ENCODE results near the gene ZNF529.
"Not testable (repeated sequence)": the region's sequence is repeated elsewhere in the genome, so short reads cannot be mapped to it uniquely, and the experiment has no call there.

Gene ZNF529

DNA sequence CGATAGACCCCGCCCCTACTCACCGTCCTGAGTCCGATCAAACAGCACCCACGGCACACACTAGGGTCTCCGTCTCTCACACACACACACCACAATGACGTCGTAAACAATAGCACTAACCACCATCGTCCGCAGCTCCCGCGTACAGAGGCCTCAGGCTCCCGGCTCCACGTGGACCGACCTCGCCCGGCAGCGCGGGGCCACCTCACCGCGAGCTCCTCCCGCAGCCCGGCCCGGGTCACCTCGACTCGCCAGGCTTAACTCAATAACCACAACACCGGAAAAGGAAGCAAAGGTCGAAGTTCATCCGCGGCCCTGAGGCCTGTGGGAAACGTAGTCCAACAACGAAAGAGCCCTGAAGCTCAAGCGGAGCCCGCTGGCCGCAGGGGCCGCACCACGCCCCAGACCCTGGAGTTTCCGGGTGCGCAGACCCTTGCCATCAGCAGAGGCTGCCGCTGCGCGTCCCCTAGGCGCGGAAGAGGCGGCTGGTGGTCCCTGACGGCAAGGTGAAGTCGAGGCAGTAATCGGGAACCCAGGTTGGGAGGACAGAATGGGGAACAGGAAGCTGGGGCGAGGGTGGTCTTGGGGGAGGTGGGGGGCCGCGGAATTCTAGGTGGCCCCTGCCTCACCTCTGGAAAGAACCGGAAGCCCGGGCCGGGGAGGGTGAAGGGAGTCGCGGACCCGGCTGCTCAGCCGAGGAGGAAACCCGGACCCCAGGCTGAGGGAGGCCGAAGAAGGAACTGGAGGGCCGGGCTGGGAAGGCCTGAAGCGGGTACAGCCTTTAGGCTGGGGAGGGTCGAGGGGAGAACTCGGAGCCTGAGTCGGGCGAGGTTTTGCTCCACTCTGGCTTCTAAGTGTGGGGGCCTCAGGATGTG, at the start of gene ZNF529:
Gene ZNF529, minus strand, starts transcription at position 273 of the 875 bp plus-strand sequence. CDS start 946 bp downstream, outside the sequence.
- peak; percentile 59 to 73 (median 62) for DNase-seq (ENCODE audit: low read depth in 2 of 3, low spot score in 2 of 3)

DNA sequence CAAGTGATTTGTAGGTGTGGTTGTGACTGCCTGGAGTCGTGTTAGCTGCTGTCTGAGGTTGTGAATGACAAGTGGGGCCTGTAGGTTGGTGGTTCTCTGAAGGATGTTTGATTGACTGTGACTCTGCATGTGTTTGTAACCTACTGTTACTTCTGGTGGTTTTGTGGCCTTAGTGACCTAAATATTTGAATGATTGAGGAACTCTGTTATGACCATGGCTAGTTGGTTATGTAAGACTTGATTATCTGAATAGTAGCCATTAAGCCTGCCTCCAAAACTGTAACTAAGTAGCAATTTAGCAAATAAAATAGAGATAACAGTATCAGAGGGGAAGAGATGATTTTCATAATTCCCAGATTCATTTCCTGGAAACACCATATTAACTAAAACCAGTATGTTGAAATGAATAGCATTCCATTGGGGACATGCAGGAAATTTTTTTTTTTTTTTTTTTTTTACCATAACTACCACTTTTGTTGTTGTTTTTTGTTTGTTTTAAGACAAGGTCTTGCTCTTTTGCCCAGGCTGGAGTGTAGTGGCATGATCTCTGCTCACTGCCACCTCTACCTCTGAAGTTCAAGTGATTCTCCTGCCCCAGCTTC, 32.9 kb upstream of the ZNF529 start:
- DNase-seq (ENCODE audit: low read depth in 2 of 3, low spot score in 2 of 3), result no peak

DNA sequence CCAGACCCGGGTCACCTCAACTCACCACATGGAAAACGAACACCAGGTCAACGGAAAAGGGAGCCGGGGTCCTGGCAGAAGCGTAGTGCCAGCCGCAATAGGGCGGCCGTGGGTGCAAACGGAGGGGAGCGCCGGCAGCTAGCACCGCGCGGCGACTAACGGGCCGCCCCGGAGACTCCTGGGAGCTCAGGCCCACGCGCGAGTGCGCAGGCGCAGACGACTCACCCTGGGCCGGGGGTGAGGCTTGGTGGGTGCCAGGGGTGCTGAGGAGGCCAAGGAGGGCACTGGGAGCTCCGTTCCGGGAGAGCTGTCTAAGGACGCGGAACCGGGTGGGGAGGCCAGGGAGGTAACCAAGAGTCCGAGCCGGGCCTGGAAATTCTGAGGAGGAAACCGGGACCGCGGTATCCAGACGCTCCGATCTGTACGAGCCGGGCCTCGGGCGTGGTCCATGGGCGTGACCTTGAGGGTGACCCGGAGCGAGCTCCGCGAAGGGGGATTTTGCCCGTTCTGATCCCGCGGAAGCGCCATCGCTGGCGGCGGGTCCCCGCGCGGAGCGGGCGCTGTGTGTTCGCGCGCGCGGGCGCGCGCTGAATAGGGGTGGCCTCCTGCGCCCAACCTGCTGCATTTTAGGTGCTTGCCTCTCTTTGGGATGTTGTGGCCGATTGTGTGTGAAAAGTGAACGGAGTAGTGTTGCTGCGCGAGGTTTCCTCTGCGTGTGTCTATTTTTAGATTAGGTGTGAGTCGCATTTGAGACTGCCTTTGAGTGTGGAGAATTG, 32.2 kb upstream of the ZNF529 start, which contains the start of gene ZNF382:
Gene ZNF382, plus strand, starts transcription at position 213 of the 776 bp plus-strand sequence. CDS start 4,602 bp downstream, outside the sequence.
- peak; percentile 52 to 73 (median 71) for DNase-seq (ENCODE audit: low read depth in 2 of 3, low spot score in 2 of 3)

DNA sequence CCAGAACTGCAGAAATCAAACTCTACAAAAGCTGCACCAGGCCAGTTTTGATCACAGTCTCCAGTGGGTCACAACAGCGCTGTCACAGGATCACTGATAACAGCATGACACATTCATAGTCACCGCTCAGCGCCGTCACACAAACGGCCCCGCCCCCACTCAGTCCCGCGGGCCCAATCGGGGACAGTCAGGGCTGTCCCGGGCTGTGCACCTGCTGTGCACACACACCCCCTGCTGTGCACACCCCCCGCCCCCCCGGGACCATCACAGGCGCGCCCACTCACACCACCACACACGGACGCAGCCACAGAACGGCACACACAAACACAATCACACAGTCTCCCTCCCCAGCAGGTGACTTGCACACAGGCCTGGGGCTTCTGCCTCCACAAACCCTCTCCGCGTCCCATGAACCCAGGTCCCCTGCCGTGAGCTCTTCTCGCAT, 31.6 kb upstream of the ZNF529 start:
- DNase-seq (ENCODE audit: low read depth in 2 of 3, low spot score in 2 of 3), result peak; percentile 37 to 66 (median 57)

DNA sequence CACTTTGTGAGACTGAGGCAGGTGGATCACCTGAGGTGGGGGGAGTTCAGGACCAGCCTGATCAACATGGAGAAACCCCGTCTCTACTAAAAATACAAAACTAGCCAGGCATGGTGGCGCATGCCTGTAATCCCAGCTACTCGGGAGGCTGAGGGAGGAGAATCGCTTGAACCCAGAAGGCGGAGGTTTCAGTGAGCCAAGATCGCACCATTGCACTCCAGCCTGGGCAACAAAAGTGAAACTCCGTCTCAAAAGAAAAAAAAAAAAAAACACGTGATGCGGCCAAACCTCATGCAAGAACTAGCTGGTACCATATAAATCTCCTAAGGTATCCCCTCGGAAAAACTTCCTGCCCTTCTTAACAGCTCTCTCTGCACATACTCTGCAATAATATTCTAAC, 29.6 kb upstream of the ZNF529 start:
- DNase-seq (ENCODE audit: low read depth in 2 of 3, low spot score in 2 of 3), result not testable (repeated sequence)

DNA sequence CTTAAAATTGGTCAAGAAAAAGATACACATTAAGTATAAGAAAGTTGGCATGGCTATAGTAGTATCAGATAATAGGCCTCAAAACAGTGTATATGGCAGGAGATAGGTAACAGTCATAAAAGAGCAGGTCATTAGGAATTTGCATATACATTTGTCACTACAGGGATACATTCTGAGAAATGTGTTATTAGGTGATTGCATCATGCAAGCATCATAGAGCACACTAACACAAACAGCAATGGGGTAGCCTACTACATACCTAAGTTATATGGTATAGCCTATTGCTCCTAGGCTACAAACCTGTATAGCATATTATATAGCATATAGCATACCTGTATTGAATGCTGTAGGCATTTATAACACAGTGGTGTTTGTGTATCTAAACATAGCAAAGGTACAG, 6.2 kb upstream of the ZNF529 start:
- DNase-seq (ENCODE audit: low read depth in 2 of 3, low spot score in 2 of 3), result no peak

DNA sequence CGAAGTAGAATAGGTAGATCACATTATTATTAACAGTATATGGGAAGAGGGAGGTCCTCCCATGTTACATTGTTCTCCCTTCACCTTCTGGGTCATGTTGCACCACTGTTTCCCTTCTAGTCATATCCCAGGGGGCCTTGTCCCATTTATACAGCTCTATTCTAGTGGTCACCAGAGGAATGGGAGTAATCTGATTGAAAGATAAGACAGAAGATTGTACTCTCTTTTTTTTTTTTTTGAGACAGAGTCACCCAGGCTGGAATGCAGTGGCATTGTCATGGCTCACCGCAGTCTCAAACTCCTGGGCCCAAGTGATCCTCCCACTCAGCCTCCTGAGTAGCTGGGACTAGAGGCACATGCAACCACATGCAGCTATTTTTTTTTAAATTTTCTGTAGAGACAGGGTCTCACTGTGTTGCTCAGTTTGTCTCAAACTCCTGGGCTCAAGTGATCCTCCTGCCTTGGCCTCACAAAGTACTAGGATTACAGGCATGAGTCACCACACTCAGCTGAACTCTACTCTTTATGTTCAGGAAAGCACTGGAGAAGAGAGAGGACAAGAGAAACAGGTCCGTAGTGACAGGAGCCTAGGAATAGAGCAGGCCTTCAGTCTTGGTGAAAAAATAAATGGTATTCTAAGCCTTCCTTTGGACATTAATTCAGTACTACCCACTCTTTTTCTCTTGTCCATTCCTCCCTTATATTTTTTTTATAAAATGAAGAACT, 4.3 kb upstream of the ZNF529 start:
- no peak for DNase-seq (ENCODE audit: low read depth in 2 of 3, low spot score in 2 of 3)

DNA sequence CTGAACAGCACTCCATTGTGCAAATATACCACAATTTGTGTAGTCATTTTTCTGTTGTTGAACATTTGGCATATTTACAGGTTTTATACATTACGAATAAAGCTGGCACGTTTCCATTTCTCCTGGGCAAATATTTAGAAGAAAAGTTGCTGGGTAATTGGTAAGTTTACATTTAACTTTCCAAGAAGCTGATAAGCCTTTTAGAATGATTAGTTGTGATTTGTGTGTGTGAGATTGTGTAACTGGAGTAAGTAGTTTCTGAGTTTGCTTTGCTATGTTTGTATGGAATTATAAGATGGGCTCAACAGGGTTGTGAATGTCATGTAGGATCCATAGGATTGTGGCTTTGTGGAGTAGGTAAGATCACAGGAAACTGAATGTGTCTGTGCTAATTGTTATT, 1.6 kb upstream of the ZNF529 start:
- no peak for DNase-seq (ENCODE audit: low read depth in 2 of 3, low spot score in 2 of 3)

DNA sequence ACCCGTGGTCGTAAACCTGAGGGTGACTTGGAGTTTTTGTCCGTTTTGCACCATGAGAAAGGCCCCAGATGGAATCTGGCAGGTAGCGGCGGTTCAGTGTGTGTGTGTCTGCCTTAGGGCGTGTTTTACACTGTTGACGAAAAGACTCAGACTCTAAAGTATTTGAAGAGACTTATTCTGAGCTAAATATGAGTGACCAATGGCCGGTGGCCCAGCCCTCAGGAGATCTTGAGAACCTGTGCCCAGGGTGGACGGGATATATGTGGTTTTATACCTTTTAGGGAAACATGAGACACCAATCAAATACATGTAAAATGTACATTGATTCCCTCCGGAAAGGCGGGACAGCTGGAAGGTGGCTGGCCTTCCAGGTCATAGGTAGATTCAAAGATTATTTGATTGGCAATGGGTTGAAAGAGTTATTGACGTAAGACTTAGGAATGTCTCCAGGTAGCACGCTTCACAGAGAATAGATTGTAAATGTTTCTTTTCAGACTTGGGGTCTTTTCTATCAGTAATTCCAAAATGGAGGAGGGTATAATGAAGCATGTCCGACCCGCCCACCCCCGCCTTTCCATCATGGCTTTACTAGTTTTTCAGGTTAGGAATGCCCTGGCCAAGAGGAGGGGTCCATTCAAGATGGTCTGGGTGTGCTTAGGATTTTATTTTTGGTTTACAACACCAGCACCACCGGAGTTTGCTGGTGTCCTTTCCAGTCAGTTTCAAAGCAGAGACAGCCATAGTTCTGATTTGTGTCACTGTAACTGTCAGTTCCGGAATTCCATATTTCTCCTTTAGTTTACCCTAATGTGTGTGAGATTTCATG, 1.0 kb upstream of the ZNF529 start:
- no peak for DNase-seq (ENCODE audit: low read depth in 2 of 3, low spot score in 2 of 3)

DNA sequence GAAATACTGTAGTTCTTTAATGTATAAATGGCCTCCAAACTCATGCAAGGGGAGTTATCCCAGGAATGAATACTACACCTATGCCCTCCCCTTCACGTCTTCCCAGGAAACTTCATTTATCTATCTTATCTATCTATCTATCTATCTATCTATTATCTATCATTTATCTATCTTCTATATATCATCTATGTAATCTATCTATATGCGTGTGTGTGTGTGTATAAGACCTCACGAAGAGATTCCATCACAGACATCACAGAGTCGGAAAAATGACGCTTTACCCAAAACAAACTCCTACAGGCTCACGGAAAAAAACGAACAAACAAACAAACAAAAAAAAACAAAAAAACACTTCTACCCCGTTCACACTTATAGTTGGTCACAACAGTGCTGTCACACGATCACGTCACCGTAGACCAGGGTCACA, 486 bp downstream of the ZNF529 start:
- DNase-seq (ENCODE audit: low read depth in 2 of 3, low spot score in 2 of 3), result no peak

DNA sequence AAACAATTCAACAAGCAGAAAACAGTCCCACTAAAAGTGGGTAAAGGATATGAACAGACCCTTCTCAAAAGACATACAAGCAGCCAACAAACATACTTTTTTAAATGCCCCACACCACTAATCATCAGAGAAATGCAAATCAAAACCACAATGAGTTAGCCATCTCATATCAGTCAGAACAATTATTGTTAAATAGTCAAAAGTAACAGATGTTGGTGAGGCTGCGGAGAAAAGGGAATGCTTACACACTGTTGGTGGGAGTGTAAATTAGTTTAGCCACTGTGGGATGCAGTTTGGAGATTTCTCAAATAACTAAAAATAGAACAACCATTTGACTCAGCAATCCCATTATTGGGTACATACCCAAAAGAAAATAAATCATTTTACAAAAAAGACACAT, 8.7 kb downstream of the ZNF529 start:
- no peak for DNase-seq (ENCODE audit: low read depth in 2 of 3, low spot score in 2 of 3)

DNA sequence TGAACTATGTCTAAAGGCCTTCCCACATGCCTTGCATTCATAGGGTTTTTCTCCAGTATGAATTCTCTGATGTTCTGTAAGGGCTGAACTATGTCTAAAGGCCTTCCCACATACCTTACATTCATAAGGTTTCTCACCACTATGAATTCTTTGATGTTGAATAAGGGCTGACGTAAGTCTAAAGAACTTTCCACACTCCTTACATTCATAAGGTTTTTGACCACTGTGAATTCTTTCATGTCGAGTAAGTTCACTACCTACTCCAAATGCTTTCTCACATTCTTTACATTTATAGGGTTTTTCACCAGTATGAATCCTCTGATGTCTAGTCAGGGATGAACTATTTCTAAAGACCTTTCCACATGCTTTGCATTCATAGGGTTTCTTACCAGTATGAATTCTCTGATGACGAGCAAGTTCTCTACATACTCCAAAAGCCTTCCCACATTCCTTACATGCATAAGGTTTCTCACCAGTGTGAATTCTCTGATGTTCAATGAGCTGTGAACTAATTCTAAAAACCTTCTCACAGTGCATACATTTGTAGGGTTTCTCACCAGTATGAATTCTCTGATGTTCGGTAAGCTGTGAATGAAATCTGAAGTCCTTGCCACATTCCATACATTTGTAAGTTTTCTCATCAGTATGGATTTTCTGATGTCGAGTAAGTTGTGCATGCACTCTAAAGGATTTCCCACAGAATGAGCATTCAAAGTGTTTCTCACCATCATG, 25.9 kb downstream of the ZNF529 start:
- no peak for DNase-seq (ENCODE audit: low read depth in 2 of 3, low spot score in 2 of 3)

DNA sequence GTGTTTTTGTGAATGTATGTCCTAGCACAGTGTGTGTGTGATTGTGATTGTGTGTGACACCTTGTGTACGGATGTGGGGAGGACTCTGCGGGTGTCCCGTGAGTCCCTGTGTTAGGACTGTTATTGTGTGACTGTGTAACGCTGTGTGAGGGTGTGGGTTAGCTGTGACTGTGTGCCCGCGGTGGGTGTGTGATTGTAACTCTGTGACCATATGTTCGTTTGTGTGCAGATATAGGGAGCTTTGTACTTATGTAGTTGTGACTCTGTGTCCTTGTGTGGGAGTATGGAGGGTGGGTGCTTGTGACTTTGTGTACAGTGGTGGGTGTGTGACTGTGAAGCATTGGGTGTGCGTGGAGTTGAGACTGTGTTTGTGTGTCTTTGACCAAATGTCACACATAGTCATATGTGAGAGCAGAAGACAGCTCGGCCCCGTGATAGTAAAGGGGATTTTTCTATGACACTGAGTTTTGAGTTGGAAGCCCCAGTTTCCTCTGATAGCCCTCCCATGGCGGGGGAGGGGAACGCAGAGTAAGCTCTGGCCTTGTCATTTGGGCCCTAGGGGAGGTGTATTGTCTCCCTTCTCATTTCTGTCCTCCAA, 44.1 kb downstream of the ZNF529 start:
- DNase-seq (ENCODE audit: low read depth in 2 of 3, low spot score in 2 of 3), result peak in 1 of 3 experiments; percentile 5

DNA sequence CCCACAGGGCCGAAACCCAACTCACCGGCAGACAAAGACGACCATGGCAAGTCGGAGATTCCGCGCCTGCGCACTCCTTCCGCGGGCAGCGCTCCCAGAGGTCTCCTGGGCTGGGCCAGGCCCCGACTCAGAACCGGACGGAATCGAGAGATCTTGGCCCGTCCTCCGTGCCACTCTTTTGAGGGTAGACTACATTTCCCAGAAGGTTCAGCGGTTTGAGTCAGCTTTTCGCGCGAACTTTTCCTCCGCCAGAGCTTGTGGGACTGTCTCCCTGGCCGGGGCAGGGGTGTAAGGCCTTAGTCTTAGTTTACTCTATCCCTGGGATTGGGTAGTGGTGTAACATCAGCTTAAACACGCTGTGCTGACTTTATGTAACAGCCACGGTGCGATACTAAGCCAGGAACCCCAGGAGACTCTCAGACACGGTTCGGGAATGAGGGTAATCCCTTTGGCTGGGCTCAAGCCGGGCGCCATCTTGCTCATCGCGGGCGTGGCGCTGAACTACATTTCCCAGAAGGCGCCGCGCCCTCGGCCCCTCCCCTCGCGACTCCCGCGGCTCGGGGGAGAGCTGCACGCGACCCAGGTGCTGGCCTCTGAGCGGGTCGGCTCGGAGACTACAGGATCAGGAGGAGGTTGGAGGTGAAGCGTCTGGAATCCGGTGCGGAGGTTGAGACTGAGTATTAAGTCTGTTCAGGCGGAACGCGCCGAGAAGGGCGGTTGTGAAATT, 44.7 kb downstream of the ZNF529 start, which contains the start of gene ZNF260:
Gene ZNF260, minus strand, starts transcription at position 78 of the 727 bp plus-strand sequence. CDS start 13,033 bp downstream, outside the sequence.
- peak; percentile 79 to 94 (median 80) for DNase-seq (ENCODE audit: low read depth in 2 of 3, low spot score in 2 of 3)

DNA sequence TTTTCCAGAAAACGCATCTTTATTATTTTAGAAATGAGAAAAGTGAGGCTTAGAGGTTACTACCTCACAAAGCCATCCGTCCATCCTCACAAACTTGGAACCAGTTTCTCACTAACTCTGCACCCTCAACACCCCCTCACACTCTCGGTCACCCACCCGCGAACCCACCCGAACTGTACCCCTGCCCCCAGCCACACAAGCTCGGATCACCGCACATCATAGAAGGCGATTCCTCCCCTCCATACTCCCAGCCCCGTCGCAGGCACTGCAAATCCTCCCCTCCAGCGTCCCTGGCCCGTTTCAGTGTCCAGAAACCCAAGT, 45.3 kb downstream of the ZNF529 start:
- no peak for DNase-seq (ENCODE audit: low read depth in 2 of 3, low spot score in 2 of 3)

DNA sequence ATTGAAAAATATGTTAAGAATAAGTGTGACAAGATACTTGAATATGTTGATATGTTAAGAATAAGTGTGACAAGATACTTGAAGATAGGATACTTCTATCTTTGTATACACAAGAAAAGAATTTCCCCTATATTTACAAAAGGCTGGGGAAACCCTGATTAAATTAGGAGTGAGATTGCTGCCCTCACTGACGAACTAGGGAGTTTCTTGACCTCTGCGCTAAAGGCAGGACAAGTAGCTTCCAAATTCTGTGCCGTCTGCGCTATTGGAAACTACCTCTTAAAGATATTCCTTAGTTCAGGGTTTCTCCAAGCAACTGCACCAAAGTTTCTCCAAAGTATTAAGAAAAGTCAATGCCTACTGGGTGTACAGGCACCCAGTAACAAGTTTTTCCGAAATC, 45.8 kb downstream of the ZNF529 start:
- no peak for DNase-seq (ENCODE audit: low read depth in 2 of 3, low spot score in 2 of 3)

DNA sequence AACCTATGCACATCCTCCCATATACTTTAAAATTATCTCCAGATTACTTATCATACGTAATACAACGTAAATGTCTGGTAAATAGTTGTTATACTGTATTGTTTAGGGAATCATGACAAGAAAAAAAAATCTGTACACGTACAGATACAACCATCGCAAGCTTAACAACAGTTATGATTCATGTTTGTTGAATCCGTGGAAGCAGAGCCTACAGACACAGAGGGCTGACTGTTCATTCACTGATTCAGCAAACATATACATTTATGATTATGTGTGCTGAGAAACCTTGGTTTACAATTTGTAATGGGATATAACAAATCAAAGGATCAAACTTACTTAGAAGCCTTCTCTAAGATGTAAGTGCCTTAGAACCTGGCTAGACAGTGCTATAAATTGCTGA, 46.5 kb downstream of the ZNF529 start:
- no peak for DNase-seq (ENCODE audit: low read depth in 2 of 3, low spot score in 2 of 3)

DNA sequence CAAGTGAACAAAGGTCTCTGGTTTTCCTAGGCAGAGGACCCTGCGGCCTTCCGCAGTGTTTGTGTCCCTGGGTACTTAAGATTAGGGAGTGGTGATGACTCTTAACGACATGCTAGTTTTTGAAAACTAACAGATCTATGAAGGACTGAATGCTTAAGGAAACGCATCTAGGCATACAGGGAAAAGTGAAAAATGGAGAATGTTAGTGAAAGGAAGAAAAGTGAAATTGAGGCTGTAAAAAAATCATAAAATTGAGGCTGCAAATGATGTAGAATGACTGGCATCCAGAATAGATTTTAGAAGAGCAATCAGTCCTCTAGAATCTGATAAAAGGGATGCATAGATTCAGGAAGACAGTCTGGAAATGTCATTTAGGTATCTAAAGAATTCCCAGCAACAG, 48.5 kb downstream of the ZNF529 start:
- DNase-seq (ENCODE audit: low read depth in 2 of 3, low spot score in 2 of 3), result no peak

All from activated CD8-positive, alpha-beta memory T cell treated with anti-CD3 and anti-CD28 coated beads for 48 hours (primary cell).